K562 (cell line): Measurements from ENCODE around the gene ALDH18A1. TPM values are rescaled to one million over a fixed set of nuclear protein-coding genes. Genes with fewer than 3 reads are reported as not detected.

Source experiments
- ATAC-seq: fragments of 200-7000 bp; cut with Tn5 transposase; 3 replicates; pipeline ENCODE4 v1.9.1; 2020; ENCODE audit warnings: moderate library complexity
- BruUV-seq: library from RNA; stranded (reverse); fragments of 400-500 nt; replicated peaks from 2 replicates; lab custom pipeline; 2021; lab: Mats Ljungman, UMichigan
- CTCF ChIA-PET: fragments of 300-600 bp; formaldehyde crosslinking; extraction: SDS; loops from one replicate; lab custom pipeline; 2021; ENCODE audit warnings: low intra/inter-chr PET ratio; lab: Yijun Ruan, JAX
- POLR2A ChIA-PET: fragments of 300-600, 350-650 bp; sonication (Branson Sonifier 250); formaldehyde crosslinking; extraction: SDS; loops from one replicate; lab custom pipeline; 2021; ENCODE audit warnings: antibody characterized with exemption, inconsistent platforms; lab: Yijun Ruan, JAX
- DNase-seq, 4 experiments: peaks; one replicate each; pipeline versions ENCODE4 v3.0.0 to v3.0.0-alpha.2; 2011 to 2018; ENCODE audit warnings: low spot score in 3 of 4, mixed read lengths in 3 of 4; ENCODE audit errors: extremely low read depth in 1 of 4
- FAIRE-seq: peaks from 2 replicates; lab custom pipeline; 2011; peaks lifted over from hg19 to GRCh38; lab: Jason Lieb, UNC
- H2AFZ ChIP-seq: 2 replicates; pipeline ENCODE4 v1.6.0; 2011; ENCODE audit warnings: low read depth, low read length, control low read depth, inconsistent platforms
- H3K27ac ChIP-seq: fragments of 200-600 bp; 3 replicates; pipeline ENCODE4 v1.8.0; 2011; ENCODE audit warnings: low read depth, mild to moderate bottlenecking, control low read depth, inconsistent platforms, low read length, moderate library complexity, mixed read lengths; ENCODE audit errors: extremely low read depth
- H3K27me3 ChIP-seq, 2 experiments: fragments of 300-600 bp in 1 of 2; 2 replicates in 1 of 2; 3 replicates in 1 of 2; pipeline versions ENCODE4 v1.6.0 to v1.8.0; 2011; ENCODE audit warnings: inconsistent platforms in 2 of 2, low read length in 2 of 2, mild to moderate bottlenecking in 1 of 2, mixed read lengths in 1 of 2, moderate library complexity in 1 of 2; ENCODE audit not compliant: control insufficient read depth in 2 of 2, insufficient read depth in 2 of 2
- H3K36me3 ChIP-seq: fragments of 300-600 bp; 3 replicates; pipeline ENCODE4 v1.8.0; 2011; ENCODE audit warnings: mild to moderate bottlenecking, low read length, inconsistent platforms; ENCODE audit not compliant: control insufficient read depth, insufficient read depth
- H3K4me1 ChIP-seq, 2 experiments: fragments of 200-600 bp in 1 of 2; replicated peaks in 1 of 2; 2 replicates in 1 of 2; 3 replicates in 1 of 2; pipeline versions ENCODE4 v1.5.1 to v1.8.0; 2011; ENCODE audit warnings: inconsistent platforms in 2 of 2, low read length in 2 of 2, mild to moderate bottlenecking in 1 of 2, mixed read lengths in 1 of 2, moderate library complexity in 1 of 2; ENCODE audit not compliant: control insufficient read depth in 2 of 2, insufficient read depth in 2 of 2
- H3K4me2 ChIP-seq: 2 replicates; pipeline ENCODE4 v1.6.1; 2011; ENCODE audit warnings: low read length, control low read depth, inconsistent platforms, mixed read lengths; ENCODE audit not compliant: insufficient read depth
- H3K4me3 ChIP-seq: fragments of 200-600 bp; sonication (generic), shearing (Covaris generic); 2 replicates; pipeline ENCODE4 v1.5.1; 2016; ENCODE audit warnings: control low read depth, inconsistent platforms
- H3K79me2 ChIP-seq: fragments of 200-600 bp; 3 replicates; pipeline ENCODE4 v1.8.0; 2011; ENCODE audit warnings: low read length, inconsistent platforms; ENCODE audit not compliant: control insufficient read depth, insufficient read depth
- H3K9ac ChIP-seq, 2 experiments: 2 replicates each; pipeline versions ENCODE4 v1.6.0 to v1.6.1; 2011; ENCODE audit warnings: low read depth in 2 of 2, low read length in 2 of 2, control low read depth in 1 of 2, inconsistent platforms in 1 of 2, mild to moderate bottlenecking in 1 of 2, mixed read lengths in 1 of 2; ENCODE audit not compliant: insufficient read depth in 1 of 2
- H3K9me1 ChIP-seq: one replicate; pipeline ENCODE4 v1.6.0; 2011; ENCODE audit warnings: inconsistent platforms, mild to moderate bottlenecking, low read length, moderate library complexity; ENCODE audit not compliant: control insufficient read depth, insufficient read depth
- H3K9me3 ChIP-seq: replicated peaks from 2 replicates; pipeline ENCODE4 v1.5.1; 2011; ENCODE audit warnings: low read depth, low read length, inconsistent platforms; ENCODE audit not compliant: control insufficient read depth, insufficient read depth
- H4K20me1 ChIP-seq: replicated peaks from 2 replicates; pipeline ENCODE4 v1.6.1; 2011; ENCODE audit warnings: low read length, inconsistent platforms, mixed read lengths; ENCODE audit not compliant: control insufficient read depth, insufficient read depth
- ETV6 ChIP-seq, 3 experiments: fragments of 150-350 bp in 1 of 3; sonication (generic) in 1 of 3; formaldehyde crosslinking in 1 of 3; IDR thresholded peaks; 2 replicates each; pipeline versions ENCODE4 v1.6.1 to v1.8.0; 2014 to 2022; ENCODE audit warnings: borderline replicate concordance in 2 of 3, low read depth in 2 of 3, antibody characterized with exemption in 1 of 3, low read length in 1 of 3, mild to moderate bottlenecking in 1 of 3, missing genetic modification reagents in 1 of 3
- MEF2D ChIP-seq: conservative IDR thresholded peaks from 2 replicates; pipeline ENCODE4 v1.6.1; 2016; ENCODE audit warnings: low read depth, missing genetic modification characterization, missing compliant biosample characterization
- MNT ChIP-seq, 2 experiments: fragments of 450-650 bp; conservative IDR thresholded peaks; 2 replicates each; pipeline ENCODE4 v1.6.1; 2017; ENCODE audit warnings: mild to moderate bottlenecking in 2 of 2, moderate library complexity in 2 of 2
- MYBL2 ChIP-seq, 2 experiments: fragments of 450-650 bp in 1 of 2; sonication (generic) in 1 of 2; formaldehyde crosslinking in 1 of 2; IDR thresholded peaks; 2 replicates each; pipeline versions ENCODE4 v1.6.1 to v1.8.1; 2017 to 2022; ENCODE audit warnings: borderline replicate concordance in 1 of 2, inconsistent platforms in 1 of 2, low read depth in 1 of 2, mild to moderate bottlenecking in 1 of 2, missing genetic modification reagents in 1 of 2, moderate library complexity in 1 of 2
- POLR2AphosphoS2 ChIP-seq: IDR thresholded peaks from 2 replicates; pipeline ENCODE4 v1.6.1; 2012; ENCODE audit warnings: low read length, improper control_type of control experiment
- RBM14 ChIP-seq: fragments of 200-400 bp; formaldehyde crosslinking; IDR thresholded peaks from 2 replicates; pipeline ENCODE4 v1.6.1; 2018; ENCODE audit warnings: low read depth, mild to moderate bottlenecking, low read length, moderate library complexity, borderline replicate concordance; ENCODE audit not compliant: insufficient read depth
- RFX1 ChIP-seq: fragments of 450-650 bp; IDR thresholded peaks from 2 replicates; pipeline ENCODE4 v1.6.1; 2016; ENCODE audit warnings: mild to moderate bottlenecking, moderate library complexity
- SMARCC2 ChIP-seq: fragments of 450-650 bp; IDR thresholded peaks from 2 replicates; pipeline ENCODE4 v1.6.1; 2017; ENCODE audit warnings: antibody characterized with exemption, moderate library complexity, mild to moderate bottlenecking, low read depth
- ZBTB7A ChIP-seq: IDR thresholded peaks from 2 replicates; pipeline ENCODE4 v1.6.1; 2011; ENCODE audit warnings: low read depth, mild to moderate bottlenecking, low read length, moderate library complexity, borderline replicate concordance; ENCODE audit not compliant: control insufficient read depth
- ZNF134 ChIP-seq: fragments of 250-450 bp; sonication (Bioruptor Pico); conservative IDR thresholded peaks from 2 replicates; pipeline ENCODE4 v1.4.0; 2020
- ZNF24 ChIP-seq: fragments of 450-650 bp; IDR thresholded peaks from 2 replicates; pipeline ENCODE4 v1.6.1; 2016
- ZNF57 ChIP-seq: fragments of 450-650 bp; formaldehyde crosslinking; IDR thresholded peaks from 2 replicates; pipeline ENCODE4 v1.4.0; 2020; ENCODE audit warnings: mild to moderate bottlenecking, moderate library complexity
- ZNF75A ChIP-seq: fragments of 450-650 bp; formaldehyde crosslinking; IDR thresholded peaks from 2 replicates; pipeline ENCODE4 v1.4.0; 2020; ENCODE audit warnings: mild to moderate bottlenecking
- WGBS: fragments of 100-300 bp; shearing (Covaris generic); methylation state at CpG from one replicate; pipeline ENCODE4 v1.1.6; 2016; ENCODE audit warnings: low coverage, mixed read lengths; ENCODE audit not compliant: insufficient coverage; ENCODE audit errors: missing lambda C conversion rate; 5-methylcytosine and 5-hydroxymethylcytosine counted together
- in situ Hi-C: fragments of 300-500 bp; cut with MboI; formaldehyde crosslinking; loops from 4 replicates; pipeline ENCODE4 v1.15.0; 2018; ENCODE audit warnings: inconsistent platforms, mixed read lengths
- intact Hi-C: fragments of 100-400 bp; cut with micrococcal nuclease; formaldehyde crosslinking; loops from 2 replicates; pipeline ENCODE4 v1.14.2; 2022
- polyA plus RNA-seq, 8 experiments: library from polyadenylated mRNA; depleted of rRNA in 4 of 8; stranded (reverse) in 5 of 8; unstranded in 3 of 8; fragments of >200 nt; fragmentation: Nextera tagmentation in 2 of 8; fragmentation: Illumina TruSeq in 1 of 8; extraction: Ambion mirVana in 2 of 8; extraction: Trizol in 1 of 8; gene quantifications; 2 replicates each; pipeline versions ENCODE4 v1.2.1 to v1.2.3, GENCODE V29; 2011 to 2014; ENCODE audit warnings: inconsistent platforms in 1 of 8, missing spikeins in 1 of 8
- total RNA-seq, 7 experiments: library from RNA; depleted of rRNA in 6 of 7; stranded (reverse); fragments of >200 nt in 6 of 7; fragmentation: Illumina TruSeq in 2 of 7; extraction: Trizol in 2 of 7; gene quantifications; 2 replicates each; pipeline versions ENCODE4 v1.2.1 to v1.2.3, GENCODE V29; 2011 to 2021; ENCODE audit warnings: low replicate concordance in 1 of 7
- TF ChIP-seq, protein P1 (sequence below): sonication (generic); formaldehyde crosslinking; IDR thresholded peaks from 2 replicates; pipeline ENCODE4 v1.8.0; 2022; ENCODE audit warnings: missing genetic modification reagents, mild to moderate bottlenecking, borderline replicate concordance
- TF ChIP-seq, protein P2 (sequence below): fragments of 250-450 bp; sonication (Bioruptor Pico); IDR thresholded peaks from 2 replicates; pipeline ENCODE4 v1.4.0; 2020; ENCODE audit warnings: mild to moderate bottlenecking, moderate library complexity, borderline replicate concordance

Gene ALDH18A1
- total and polyA plus RNA-seq, 9 of the 15 experiments (the other 6 are each of a cell fraction or from before 2014, with no cell fraction given), result 12.0 to 83.3 (median 43.8) TPM

GRCh38 chr10:95556994-95557767 lies 99.3 kb downstream of the ALDH18A1 start:
- 62% methylated on average over 8 of the region's 8 CpGs for WGBS
- FAIRE-seq, result no peak
- Histone ChIP-seq H3K9me1 (no peaks in the 10 kb centered on the region), H3K27me3 (no peaks in the 10 kb centered on the region), H3K79me2 (peaks cover 8% of the 10 kb centered on the region; the same call in 2 of the 3 replicates), H3K4me1 (peaks cover 18 to 20% of the 10 kb centered on the region in 2 experiments; a peak in 4 of 5 replicates), H3K9ac (no peak overlapping the region), H3K27ac (no peak overlapping the region), H3K4me3 (no peak overlapping the region), H3K4me2 (no peak overlapping the region), H2AFZ (no peak overlapping the region), H3K36me3 (no peaks in the 10 kb centered on the region), H3K9me3 (no peaks in the 10 kb centered on the region; the same call in 1 of the 2 replicates), H4K20me1 (no peaks in the 10 kb centered on the region)
- intact Hi-C loops (no loop called here), in situ Hi-C loops (no loop called here)
- no TSS peak for BruUV-seq
- ChIA-PET CTCF (no interaction called here), POLR2A (interaction anchor here (0.7 kb wide), 1 partner anchor 1729 kb away, joined by 3 read pairs; no protein-coding TSS in a partner anchor)
- no peak for ATAC-seq
- DNase-seq, result no peak
- TF ChIP-seq ZBTB7A (no peak), ZNF57 (CRISPR knock-in tag) (no peak), MNT (conservative IDR thresholded peaks at IDR 0.05) (no peak), ETV6 (IDR thresholded peaks at IDR 0.05; ENCODE audit: borderline replicate concordance in 1 of 2, low read depth in 2 of 2, low read length in 1 of 2) (no peak), ETV6 (CRISPR knock-in tag; IDR thresholded peaks at IDR 0.05; ENCODE audit: borderline replicate concordance) (no peak), ZNF75A (CRISPR knock-in tag) (no peak), ZNF24 (no peak), RBM14 (no peak), MEF2D (tag) (no peak), RFX1 (no peak), ZNF134 (CRISPR knock-in tag) (no peak), SMARCC2 (no peak), POLR2AphosphoS2 (no peak), MYBL2 (IDR thresholded peaks at IDR 0.05; ENCODE audit: low read depth) (no peak), MYBL2 (CRISPR knock-in tag; IDR thresholded peaks at IDR 0.05; ENCODE audit: borderline replicate concordance) (no peak)
- TF ChIP-seq, protein P1, sequence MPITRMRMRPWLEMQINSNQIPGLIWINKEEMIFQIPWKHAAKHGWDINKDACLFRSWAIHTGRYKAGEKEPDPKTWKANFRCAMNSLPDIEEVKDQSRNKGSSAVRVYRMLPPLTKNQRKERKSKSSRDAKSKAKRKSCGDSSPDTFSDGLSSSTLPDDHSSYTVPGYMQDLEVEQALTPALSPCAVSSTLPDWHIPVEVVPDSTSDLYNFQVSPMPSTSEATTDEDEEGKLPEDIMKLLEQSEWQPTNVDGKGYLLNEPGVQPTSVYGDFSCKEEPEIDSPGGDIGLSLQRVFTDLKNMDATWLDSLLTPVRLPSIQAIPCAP, result no peak
- TF ChIP-seq, protein P2, sequence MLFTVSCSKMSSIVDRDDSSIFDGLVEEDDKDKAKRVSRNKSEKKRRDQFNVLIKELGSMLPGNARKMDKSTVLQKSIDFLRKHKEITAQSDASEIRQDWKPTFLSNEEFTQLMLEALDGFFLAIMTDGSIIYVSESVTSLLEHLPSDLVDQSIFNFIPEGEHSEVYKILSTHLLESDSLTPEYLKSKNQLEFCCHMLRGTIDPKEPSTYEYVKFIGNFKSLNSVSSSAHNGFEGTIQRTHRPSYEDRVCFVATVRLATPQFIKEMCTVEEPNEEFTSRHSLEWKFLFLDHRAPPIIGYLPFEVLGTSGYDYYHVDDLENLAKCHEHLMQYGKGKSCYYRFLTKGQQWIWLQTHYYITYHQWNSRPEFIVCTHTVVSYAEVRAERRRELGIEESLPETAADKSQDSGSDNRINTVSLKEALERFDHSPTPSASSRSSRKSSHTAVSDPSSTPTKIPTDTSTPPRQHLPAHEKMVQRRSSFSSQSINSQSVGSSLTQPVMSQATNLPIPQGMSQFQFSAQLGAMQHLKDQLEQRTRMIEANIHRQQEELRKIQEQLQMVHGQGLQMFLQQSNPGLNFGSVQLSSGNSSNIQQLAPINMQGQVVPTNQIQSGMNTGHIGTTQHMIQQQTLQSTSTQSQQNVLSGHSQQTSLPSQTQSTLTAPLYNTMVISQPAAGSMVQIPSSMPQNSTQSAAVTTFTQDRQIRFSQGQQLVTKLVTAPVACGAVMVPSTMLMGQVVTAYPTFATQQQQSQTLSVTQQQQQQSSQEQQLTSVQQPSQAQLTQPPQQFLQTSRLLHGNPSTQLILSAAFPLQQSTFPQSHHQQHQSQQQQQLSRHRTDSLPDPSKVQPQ, result no peak
